ENCODE data around the gene CGB5.
A peak's percentile ranks its signal among the peaks of the same experiment; 100 is the strongest.
"Not testable (repeated sequence)": the region's sequence is repeated elsewhere in the genome, so short reads cannot be mapped to it uniquely, and the experiment has no call there.

CGB5 gene

GRCh38 chr19:49043548-49043947, at the start of gene CGB5:
Gene CGB5, plus strand, starts transcription at chr19:49043848. Its CDS starts 362 bp downstream, at chr19:49044210.
- not testable (repeated sequence) for H3K4me3 ChIP-seq (ENCODE audit: severe bottlenecking); H3K27ac ChIP-seq (ENCODE audit: poor library complexity, severe bottlenecking); H3K4me1 ChIP-seq (ENCODE audit: insufficient read depth, poor library complexity, severe bottlenecking); H3K9me3 ChIP-seq (ENCODE audit: severe bottlenecking); DNase-seq (ENCODE audit: low spot score); ATAC-seq (ENCODE audit: low read depth); H3K27me3 ChIP-seq (ENCODE audit: insufficient read depth, poor library complexity, severe bottlenecking); H3K36me3 ChIP-seq (ENCODE audit: low read depth)

GRCh38 chr19:48994035-48994386, 49.6 kb upstream of the CGB5 start:
- DNase-seq (ENCODE audit: low spot score) (no peak), ATAC-seq (ENCODE audit: low read depth) (no peak)
- Histone ChIP-seq H3K27me3 (ENCODE audit: insufficient read depth, poor library complexity, severe bottlenecking) (no peaks in the 10 kb centered on the region), H3K4me1 (ENCODE audit: insufficient read depth, poor library complexity, severe bottlenecking) (peaks cover 7% of the 10 kb centered on the region), H3K36me3 (ENCODE audit: low read depth) (peaks cover 11% of the 10 kb centered on the region), H3K4me3 (ENCODE audit: severe bottlenecking) (peak overlapping the region; percentile 51), H3K27ac (ENCODE audit: poor library complexity, severe bottlenecking) (peak overlapping the region; percentile 70), H3K9me3 (ENCODE audit: severe bottlenecking) (no peaks in the 10 kb centered on the region)
- TF ChIP-seq CTCF (IDR thresholded peaks at IDR 0.05; ENCODE audit: poor library complexity, severe bottlenecking), result no peak

- no peak for ATAC-seq (ENCODE audit: low read depth)
- peak; percentile 45 for TF ChIP-seq CTCF (IDR thresholded peaks at IDR 0.05; ENCODE audit: poor library complexity, severe bottlenecking)
- peaks cover 33% of the 10 kb centered on the region for H3K36me3 ChIP-seq (ENCODE audit: low read depth)
- H3K27me3 ChIP-seq (ENCODE audit: insufficient read depth, poor library complexity, severe bottlenecking), result no peaks in the 10 kb centered on the region
- peaks cover 7% of the 10 kb centered on the region for H3K4me1 ChIP-seq (ENCODE audit: insufficient read depth, poor library complexity, severe bottlenecking)
- no peaks in the 10 kb centered on the region for H3K9me3 ChIP-seq (ENCODE audit: severe bottlenecking)
- DNase-seq (ENCODE audit: low spot score), result no peak
- H3K4me3 ChIP-seq (ENCODE audit: severe bottlenecking), result no peak overlapping the region
- H3K27ac ChIP-seq (ENCODE audit: poor library complexity, severe bottlenecking), result no peak overlapping the region
These were observed 45.7 kb upstream of the CGB5 start for GRCh38 chr19:48997972-48998371.

- Histone ChIP-seq H3K4me3 (ENCODE audit: severe bottlenecking) (no peak overlapping the region), H3K9me3 (ENCODE audit: severe bottlenecking) (no peaks in the 10 kb centered on the region), H3K36me3 (ENCODE audit: low read depth) (peaks cover 51% of the 10 kb centered on the region), H3K4me1 (ENCODE audit: insufficient read depth, poor library complexity, severe bottlenecking) (peaks cover 5% of the 10 kb centered on the region), H3K27me3 (ENCODE audit: insufficient read depth, poor library complexity, severe bottlenecking) (no peaks in the 10 kb centered on the region), H3K27ac (ENCODE audit: poor library complexity, severe bottlenecking) (no peak overlapping the region)
- DNase-seq (ENCODE audit: low spot score) (no peak), ATAC-seq (ENCODE audit: low read depth) (peak; percentile 80)
- peak; percentile 65 for TF ChIP-seq CTCF (IDR thresholded peaks at IDR 0.05; ENCODE audit: poor library complexity, severe bottlenecking)
These were observed 43.9 kb upstream of the CGB5 start for GRCh38 chr19:48999481-49000325.

GRCh38 chr19:49004133-49004532, 39.5 kb upstream of the CGB5 start:
- H3K36me3 ChIP-seq (ENCODE audit: low read depth), result peaks cover 81% of the 10 kb centered on the region

More at GRCh38 chr19:49004133-49004532, 39.5 kb upstream of the CGB5 start:
- ATAC-seq (ENCODE audit: low read depth), result no peak
- no peaks in the 10 kb centered on the region for H3K9me3 ChIP-seq (ENCODE audit: severe bottlenecking)
- DNase-seq (ENCODE audit: low spot score), result no peak
- TF ChIP-seq CTCF (IDR thresholded peaks at IDR 0.05; ENCODE audit: poor library complexity, severe bottlenecking), result no peak
- no peaks in the 10 kb centered on the region for H3K4me1 ChIP-seq (ENCODE audit: insufficient read depth, poor library complexity, severe bottlenecking)
- H3K27ac ChIP-seq (ENCODE audit: poor library complexity, severe bottlenecking), result no peak overlapping the region
- no peaks in the 10 kb centered on the region for H3K27me3 ChIP-seq (ENCODE audit: insufficient read depth, poor library complexity, severe bottlenecking)
- no peak overlapping the region for H3K4me3 ChIP-seq (ENCODE audit: severe bottlenecking)

Measured in RWPE2 (cell line).